Stomach (tissue), 9 donors: ENCODE data around the gene ROBO2. TPM values are rescaled to one million over a fixed set of nuclear protein-coding genes. Genes with fewer than 3 reads are reported as not detected.

ENCODE experiments used
- DNase-seq, 2 donors: peaks; one replicate each; pipeline versions ENCODE4 v3.0.0 to v3.0.0-alpha.2; 2013 to 2019
- H3K27ac ChIP-seq, 5 donors: fragments of 200-600 bp in 4 of 5; sonication (generic) in 4 of 5; one replicate each; pipeline ENCODE4 v1.5.1; 2013 to 2019; ENCODE audit warnings: mild to moderate bottlenecking in 1 of 5, moderate library complexity in 1 of 5
- H3K27me3 ChIP-seq, 3 donors: fragments of 200-600 bp; sonication (generic); one replicate each; pipeline ENCODE4 v1.5.1; 2017 to 2019; ENCODE audit warnings: mixed run types in 1 of 3
- H3K36me3 ChIP-seq, 4 donors: fragments of 200-600 bp; sonication (generic); 1 replicate in 3 of 4; 2 replicates in 1 of 4; pipeline ENCODE4 v1.5.1; 2016 to 2019
- H3K4me1 ChIP-seq, 4 donors: fragments of 200-600 bp; sonication (generic); one replicate each; pipeline ENCODE4 v1.5.1; 2016 to 2019
- H3K4me3 ChIP-seq, 4 donors: fragments of 200-600 bp; sonication (generic) in 3 of 4; one replicate each; pipeline ENCODE4 v1.5.1; 2016 to 2019; ENCODE audit warnings: mild to moderate bottlenecking in 1 of 4
- H3K9me3 ChIP-seq, 4 donors: fragments of 200-600 bp; sonication (generic); one replicate each; pipeline ENCODE4 v1.5.1; 2016 to 2019
- CTCF ChIP-seq, 7 experiments: fragments of 450-650 bp in 4 of 7; fragments of 200-600 bp in 3 of 7; sonication (generic) in 3 of 7; IDR thresholded peaks; one replicate each; pipeline ENCODE4 v1.5.1; 2016 to 2019; ENCODE audit warnings: antibody characterized with exemption in 7 of 7, control low read depth in 2 of 7, mild to moderate bottlenecking in 1 of 7
- EP300 ChIP-seq: sonication (generic); formaldehyde crosslinking; IDR thresholded peaks from one replicate; pipeline ENCODE4 v1.6.1; 2017; ENCODE audit warnings: antibody characterized with exemption
- POLR2A ChIP-seq, 4 donors: fragments of 450-650 bp; IDR thresholded peaks; one replicate each; pipeline ENCODE4 v1.6.1; 2016; ENCODE audit warnings: antibody characterized with exemption in 4 of 4, control low read depth in 2 of 4, mild to moderate bottlenecking in 1 of 4, moderate library complexity in 1 of 4
- POLR2AphosphoS5 ChIP-seq, 3 donors: sonication (generic); formaldehyde crosslinking; IDR thresholded peaks; one replicate each; pipeline ENCODE4 v1.6.1; 2016; ENCODE audit warnings: antibody characterized with exemption in 3 of 3
- WGBS, 5 donors: extraction: QIAGEN DNeasy Blood & Tissue Kit in 3 of 5; methylation state at CpG; one replicate each; pipeline versions ENCODE4 v1.1.5 to v1.1.7; 2013 to 2018; 5-methylcytosine and 5-hydroxymethylcytosine counted together
- intact Hi-C: fragments of 100-400 bp; cut with DNase I; formaldehyde crosslinking; loops from one replicate; pipeline ENCODE4 v1.15.1; 2023; ENCODE audit warnings: low total_unique reads
- polyA plus RNA-seq, 3 donors: library from polyadenylated mRNA; stranded (reverse); fragments of 200-250 nt; gene quantifications; one replicate each; pipeline ENCODE4 v1.2.3, GENCODE V29; 2013
- total RNA-seq, 5 donors: library from RNA; depleted of rRNA; stranded (reverse); fragments of >200 nt; gene quantifications; one replicate each; pipeline versions ENCODE4 v1.1.0 to v1.2.3, GENCODE V29; 2014 to 2016
- donor health status: healthy with polysubstance abuse.
- donor health status: Bipolar disorder and iron deficiency.
- donor health status: healthy.

ROBO2 gene
- total and polyA plus RNA-seq, 8 donors: 0.25 to 11.4 (median 0.45) TPM; not detected in 2

- intact Hi-C loops: no loop called here
- Histone ChIP-seq H3K36me3 (no peaks in the 10 kb centered on the region), H3K4me3 (no peak overlapping the region), H3K27me3 (no peaks in the 10 kb centered on the region), H3K27ac (no peak overlapping the region), H3K9me3 (no peaks in the 10 kb centered on the region), H3K4me1 (no peaks in the 10 kb centered on the region)
- 70 to 91% (median 87%) methylated on average over 2 of the region's 2 CpGs for WGBS, 5 donors
- TF ChIP-seq POLR2AphosphoS5 (IDR thresholded peaks at IDR 0.05) (no peak), EP300 (no peak), POLR2A (IDR thresholded peaks at IDR 0.05) (no peak), CTCF (IDR thresholded peaks at IDR 0.05) (no peak)
- DNase-seq: no peak
Measured at GRCh38 chr3:77562089-77562488, 522.2 kb downstream of the ROBO2 start.

- 60 to 78% (median 69%) methylated on average over 1 of the region's 1 CpG for WGBS, 5 donors
- peak in 1 of 2 donors; percentile 27 for DNase-seq
- intact Hi-C loops: no loop called here
- H3K4me3 ChIP-seq: no peak overlapping the region
- H3K4me1 ChIP-seq: no peaks in the 10 kb centered on the region
- no peaks in the 10 kb centered on the region for H3K36me3 ChIP-seq
- no peak overlapping the region for H3K27ac ChIP-seq
- no peaks in the 10 kb centered on the region for H3K9me3 ChIP-seq
- TF ChIP-seq POLR2A (IDR thresholded peaks at IDR 0.05) (no peak), POLR2AphosphoS5 (IDR thresholded peaks at IDR 0.05) (no peak), EP300 (no peak), CTCF (IDR thresholded peaks at IDR 0.05) (no peak)
- H3K27me3 ChIP-seq: no peaks in the 10 kb centered on the region
Measured at GRCh38 chr3:77563012-77563411, 523.1 kb downstream of the ROBO2 start.

GRCh38 chr3:77566055-77566454, 526.2 kb downstream of the ROBO2 start:
- TF ChIP-seq EP300 (no peak), CTCF (IDR thresholded peaks at IDR 0.05) (no peak), POLR2A (IDR thresholded peaks at IDR 0.05) (no peak)
- 78 to 85% (median 82%) methylated on average over 6 of the region's 6 CpGs for WGBS, 5 donors
- no peaks in the 10 kb centered on the region for H3K4me1 ChIP-seq
- no peaks in the 10 kb centered on the region for H3K27me3 ChIP-seq
- H3K36me3 ChIP-seq: no peaks in the 10 kb centered on the region
- DNase-seq: no peak
- no peaks in the 10 kb centered on the region for H3K9me3 ChIP-seq
- H3K4me3 ChIP-seq: no peak overlapping the region
- intact Hi-C loops: no loop called here
- no peak overlapping the region for H3K27ac ChIP-seq

- peak in 1 of 2 donors; percentile 7 for DNase-seq
- Histone ChIP-seq H3K9me3 (no peaks in the 10 kb centered on the region), H3K27ac (no peak overlapping the region), H3K4me1 (no peaks in the 10 kb centered on the region), H3K27me3 (no peaks in the 10 kb centered on the region), H3K36me3 (no peaks in the 10 kb centered on the region), H3K4me3 (no peak overlapping the region)
- TF ChIP-seq EP300 (no peak), POLR2A (IDR thresholded peaks at IDR 0.05) (no peak), CTCF (IDR thresholded peaks at IDR 0.05) (no peak), POLR2AphosphoS5 (IDR thresholded peaks at IDR 0.05) (no peak)
- intact Hi-C loops: no loop called here
- WGBS, 5 donors: 63 to 79% (median 74%) methylated on average over 5 of the region's 5 CpGs
Measured at GRCh38 chr3:77571971-77572715, 532.2 kb downstream of the ROBO2 start.
